HG03432 (cell line): ENCODE data around the gene SRSF5.

Experiments used
- ATAC-seq: cut with Tn5 transposase; IDR thresholded peaks from one replicate; pipeline ENCODE4 v1.9.1; 2021; ENCODE audit warnings: mild to moderate bottlenecking, moderate library complexity; ENCODE audit not compliant: unreplicated experiment

SRSF5 gene

DNA sequence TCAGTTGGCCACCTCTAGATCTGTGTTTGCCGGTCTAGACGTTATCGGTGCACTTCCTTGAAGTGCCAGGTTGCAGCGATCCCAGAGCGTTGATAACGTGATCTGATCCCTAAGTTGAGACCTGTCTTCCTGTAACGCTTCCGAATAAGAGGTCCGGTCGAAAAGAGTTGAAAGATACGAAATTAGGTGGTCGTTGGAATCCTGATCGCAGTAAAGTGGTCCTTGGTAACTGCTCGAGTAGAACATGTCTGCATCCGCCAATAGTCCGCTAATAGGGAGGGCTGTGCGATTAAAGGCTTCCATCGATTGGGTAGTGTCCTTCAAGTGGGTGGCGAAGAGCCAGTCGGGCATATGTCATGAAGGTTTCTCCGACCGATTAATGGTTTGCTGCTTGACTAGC is 2.7 kb downstream of the SRSF5 start:
- no peak for ATAC-seq

DNA sequence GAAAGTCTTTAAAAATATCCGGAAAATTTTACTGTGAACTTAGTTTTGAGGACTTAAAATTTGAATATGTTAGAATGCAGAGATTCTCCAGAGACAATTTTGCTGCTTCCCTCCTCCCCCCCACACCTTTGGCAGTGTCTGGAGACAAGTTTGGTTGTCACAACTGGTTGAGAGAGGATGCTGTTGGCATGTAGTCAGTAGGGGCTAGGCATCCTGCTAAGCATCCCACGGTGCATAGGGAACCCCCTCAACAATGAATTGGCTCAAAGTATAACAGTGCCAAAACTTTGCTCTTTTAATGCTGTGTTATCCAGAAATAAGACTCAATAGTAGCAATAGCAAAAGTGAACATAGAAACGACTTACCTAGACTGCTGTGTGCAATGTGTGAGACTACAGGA is 3.6 kb downstream of the SRSF5 start:
- ATAC-seq: no peak

DNA sequence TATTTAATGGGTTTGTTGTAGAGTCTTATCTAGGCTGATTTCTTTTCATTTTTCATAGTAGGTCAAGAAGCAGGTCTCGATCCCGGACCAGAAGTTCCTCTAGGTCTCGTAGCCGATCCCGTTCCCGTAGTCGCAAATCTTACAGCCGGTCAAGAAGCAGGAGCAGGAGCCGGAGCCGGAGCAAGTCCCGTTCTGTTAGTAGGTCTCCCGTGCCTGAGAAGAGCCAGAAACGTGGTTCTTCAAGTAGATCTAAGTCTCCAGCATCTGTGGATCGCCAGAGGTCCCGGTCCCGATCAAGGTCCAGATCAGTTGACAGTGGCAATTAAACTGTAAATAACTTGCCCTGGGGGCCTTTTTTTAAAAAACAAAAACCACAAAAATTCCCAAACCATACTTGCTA is 4.2 kb downstream of the SRSF5 start:
- no peak for ATAC-seq

DNA sequence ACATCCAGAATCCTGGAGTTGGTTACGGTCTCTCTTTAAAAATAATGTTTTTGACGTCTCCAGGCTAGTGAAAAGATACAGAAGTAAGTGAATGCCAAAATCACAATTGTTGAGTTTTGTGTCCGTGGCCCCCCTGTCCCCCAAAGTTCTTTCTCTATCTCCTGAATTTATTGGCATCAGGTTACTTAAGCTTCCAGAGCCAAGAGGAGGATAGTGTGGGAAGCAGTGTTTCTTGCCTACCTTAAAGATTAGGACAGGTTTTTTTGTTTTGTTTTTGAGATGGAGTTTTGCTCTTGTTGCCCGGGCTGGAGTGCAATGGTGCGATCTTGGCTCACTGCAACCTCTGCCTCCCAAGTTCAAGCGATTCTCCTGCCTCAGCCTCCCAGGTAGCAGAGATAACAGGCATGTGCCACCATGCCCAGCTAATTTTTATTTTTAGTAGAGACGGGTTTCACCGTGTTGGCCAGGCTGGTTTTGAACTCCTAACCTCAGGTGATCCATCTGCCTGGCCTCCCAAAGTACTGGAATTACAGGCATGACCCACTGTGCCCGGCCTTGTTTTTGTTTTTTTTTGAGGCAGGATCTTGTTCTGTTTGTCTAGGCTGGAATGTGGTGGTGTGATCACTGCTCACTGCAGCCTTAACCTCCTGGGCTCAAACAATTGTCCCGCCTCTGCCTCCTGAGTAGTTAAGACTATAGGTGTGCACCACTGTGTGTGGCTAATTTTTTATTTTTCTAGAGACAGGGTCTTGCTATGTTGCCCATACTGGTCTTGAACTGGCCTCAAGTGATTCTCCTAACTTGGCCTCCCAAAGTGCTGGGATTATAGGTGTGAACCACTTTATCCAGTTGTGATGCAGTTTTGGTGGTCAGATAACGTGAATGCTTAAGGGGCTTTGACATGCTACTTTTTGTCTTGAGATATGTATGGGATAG is 5.4 kb downstream of the SRSF5 start:
- ATAC-seq: no peak

DNA sequence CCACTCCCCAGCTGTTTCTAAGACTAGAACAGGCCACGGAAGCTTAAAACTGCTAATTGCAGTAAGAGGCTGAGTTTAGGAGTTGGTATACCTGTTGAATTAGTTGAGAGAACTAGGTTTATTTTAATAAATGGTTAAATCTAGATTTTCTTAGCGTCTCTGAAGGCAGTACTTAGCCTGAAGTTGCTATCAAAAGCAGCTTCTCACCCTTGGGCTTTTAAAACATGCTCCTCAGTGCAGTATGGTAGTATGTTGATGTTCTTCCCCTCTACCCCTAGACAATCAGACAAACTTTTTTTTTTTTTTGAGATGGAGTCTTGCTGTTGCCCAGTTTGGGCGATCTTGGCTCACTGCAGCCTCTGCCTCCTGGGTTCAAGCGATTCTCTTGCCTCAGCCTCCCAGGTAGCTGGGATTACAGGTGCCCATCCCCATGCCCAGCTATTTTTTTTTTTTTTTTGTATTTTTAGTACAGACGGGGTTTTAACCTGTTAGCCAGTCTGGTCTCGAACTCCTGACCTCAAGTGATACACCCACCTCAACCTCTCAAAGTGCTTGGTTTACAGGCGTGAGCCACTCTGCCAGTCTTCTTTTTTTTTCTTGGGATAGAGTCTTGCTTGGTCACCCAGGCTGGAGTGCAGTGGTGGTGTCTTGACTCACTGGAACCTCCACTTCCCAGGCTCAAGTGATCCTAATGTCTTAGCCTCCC is 6.8 kb downstream of the SRSF5 start:
- ATAC-seq: no peak

DNA sequence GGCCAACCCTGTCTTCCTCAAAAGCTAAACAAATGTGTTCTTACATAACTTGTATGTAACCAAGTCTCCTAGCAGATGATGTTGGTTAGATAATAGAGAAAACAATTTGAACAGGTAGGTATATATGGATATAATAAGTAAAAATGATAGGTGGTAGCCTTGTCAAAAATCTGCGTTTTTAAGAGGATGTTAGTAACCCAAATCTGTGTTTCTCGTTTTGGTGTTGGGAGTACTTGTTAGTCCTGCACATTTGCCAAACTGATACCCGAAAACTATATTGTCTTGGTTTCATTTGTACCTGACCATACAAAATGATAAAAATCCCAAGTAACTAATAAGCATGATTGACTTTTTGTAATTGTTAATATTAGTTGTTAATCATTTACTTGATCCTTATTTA is 8.1 kb downstream of the SRSF5 start:
- ATAC-seq: no peak

DNA sequence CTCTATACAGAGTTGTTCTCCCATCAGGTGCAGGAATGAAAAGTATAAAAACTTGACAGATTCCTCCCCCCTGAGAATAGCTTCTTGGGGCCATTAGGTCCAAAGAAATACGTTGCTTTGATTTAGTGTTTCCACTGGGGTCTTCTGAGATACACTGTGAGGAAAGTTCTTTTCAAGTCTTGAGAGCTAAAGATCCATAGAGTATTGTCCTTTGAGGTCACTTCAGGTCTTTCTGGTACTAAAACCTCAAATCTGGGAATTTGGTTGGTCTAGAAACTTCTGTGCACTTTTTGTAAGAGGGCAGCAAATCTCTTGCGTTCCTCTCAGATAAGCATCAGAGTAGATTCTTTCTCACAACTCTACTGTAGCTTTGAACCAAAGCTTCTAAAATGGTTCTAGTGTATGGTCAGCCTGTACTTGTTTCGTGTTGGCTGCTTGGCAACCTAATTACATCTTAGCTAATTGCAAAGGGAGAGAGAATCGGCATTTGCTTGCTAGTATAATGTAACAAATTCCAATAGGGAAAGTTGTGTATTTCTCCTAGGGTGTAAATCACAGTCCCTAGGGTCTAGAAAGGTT is 10.0 kb downstream of the SRSF5 start:
- no peak for ATAC-seq

DNA sequence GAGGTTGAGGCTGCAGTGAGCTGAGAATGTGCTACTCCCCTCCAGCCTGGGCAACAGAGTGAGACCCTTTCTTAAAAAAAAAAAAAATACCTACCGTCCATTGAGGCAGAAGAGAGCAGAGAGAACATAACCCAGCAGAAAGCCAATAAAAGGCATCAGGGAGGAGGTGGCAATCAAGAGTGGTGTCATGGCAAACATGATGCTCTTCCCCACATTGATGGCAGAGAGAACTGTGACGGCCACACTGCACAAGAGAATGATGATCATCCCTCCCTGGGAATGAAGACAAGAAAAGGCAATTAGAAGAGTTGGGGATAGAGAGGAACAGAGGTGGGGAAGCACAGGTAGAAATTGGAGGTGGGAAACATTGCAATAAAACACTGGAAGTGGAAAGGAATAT is 12.1 kb downstream of the SRSF5 start:
- ATAC-seq: no peak

DNA sequence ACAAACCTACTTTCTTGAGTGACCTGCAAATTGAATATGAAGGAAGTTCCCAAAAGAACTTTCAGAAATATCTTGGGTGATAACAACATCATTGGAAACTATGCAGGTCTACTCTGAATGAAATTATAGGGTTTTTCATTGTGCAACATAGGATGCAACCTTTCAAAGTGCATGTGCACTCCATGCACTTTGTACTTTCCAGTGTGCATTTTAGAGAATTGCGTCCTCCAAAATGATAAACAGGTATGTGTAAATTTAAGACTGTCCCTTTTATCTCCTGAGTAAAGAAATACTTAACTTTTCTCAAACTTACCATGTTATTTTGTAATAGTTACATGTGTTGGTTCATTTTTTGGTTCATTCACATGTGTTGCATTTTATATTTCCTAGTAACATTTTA is 13.2 kb downstream of the SRSF5 start:
- no peak for ATAC-seq

DNA sequence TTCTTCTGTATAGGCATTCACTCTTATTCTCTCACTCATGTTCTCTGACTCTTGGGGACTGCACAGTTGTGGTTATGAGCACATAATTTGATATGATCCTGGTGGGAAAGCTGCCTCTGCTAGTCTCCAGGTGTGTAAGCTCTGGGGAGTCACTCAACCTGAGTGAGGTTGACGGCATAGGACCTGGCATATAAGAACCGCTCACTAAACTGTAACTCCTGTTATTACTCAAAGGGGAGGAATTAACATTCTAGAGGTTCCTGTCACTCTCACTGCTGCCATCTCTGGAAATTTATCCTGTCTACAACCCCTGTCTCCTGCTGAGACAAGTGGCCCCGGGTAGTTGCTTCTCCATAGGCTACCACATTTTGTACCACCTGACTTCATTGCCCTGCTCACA is 14.0 kb downstream of the SRSF5 start:
- no peak for ATAC-seq

DNA sequence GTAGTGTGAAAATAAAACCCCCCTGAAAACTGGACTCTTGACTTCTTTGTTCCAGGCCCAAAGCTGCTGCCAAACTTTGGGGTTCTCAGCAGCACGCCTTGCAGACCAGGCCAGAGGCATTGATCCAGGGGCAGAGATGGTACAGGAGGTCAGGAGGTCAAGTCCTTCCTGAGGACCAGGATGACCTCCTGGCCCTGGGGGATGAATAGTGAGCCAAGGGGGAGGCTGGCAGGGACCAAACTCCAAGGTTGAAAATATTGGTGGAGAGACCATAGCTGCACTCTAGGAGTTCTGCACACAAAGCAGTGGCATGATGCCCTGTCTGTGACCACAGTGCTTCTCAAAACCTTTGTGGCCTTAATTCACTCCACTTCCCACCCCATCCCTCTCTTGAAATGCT is 18.0 kb downstream of the SRSF5 start:
- ATAC-seq: no peak

DNA sequence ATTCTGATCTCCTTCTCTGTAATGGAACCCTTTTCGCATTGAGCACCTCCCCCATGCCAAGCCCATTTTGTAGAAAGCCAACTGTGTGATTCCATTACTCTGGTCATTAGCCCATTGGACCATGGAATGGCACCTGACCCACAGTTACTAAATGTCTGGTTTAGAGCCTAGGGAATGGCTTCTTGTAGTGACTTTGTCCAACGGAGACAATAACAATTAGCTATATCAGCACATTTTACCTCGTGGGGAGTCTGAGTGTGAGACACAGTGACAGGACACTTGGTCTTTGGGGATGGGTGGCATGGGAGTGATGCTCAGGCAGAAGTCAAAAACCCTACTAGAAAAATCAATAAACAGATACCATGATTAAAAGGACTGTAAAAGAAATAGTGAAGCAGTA is 19.7 kb downstream of the SRSF5 start:
- no peak for ATAC-seq

DNA sequence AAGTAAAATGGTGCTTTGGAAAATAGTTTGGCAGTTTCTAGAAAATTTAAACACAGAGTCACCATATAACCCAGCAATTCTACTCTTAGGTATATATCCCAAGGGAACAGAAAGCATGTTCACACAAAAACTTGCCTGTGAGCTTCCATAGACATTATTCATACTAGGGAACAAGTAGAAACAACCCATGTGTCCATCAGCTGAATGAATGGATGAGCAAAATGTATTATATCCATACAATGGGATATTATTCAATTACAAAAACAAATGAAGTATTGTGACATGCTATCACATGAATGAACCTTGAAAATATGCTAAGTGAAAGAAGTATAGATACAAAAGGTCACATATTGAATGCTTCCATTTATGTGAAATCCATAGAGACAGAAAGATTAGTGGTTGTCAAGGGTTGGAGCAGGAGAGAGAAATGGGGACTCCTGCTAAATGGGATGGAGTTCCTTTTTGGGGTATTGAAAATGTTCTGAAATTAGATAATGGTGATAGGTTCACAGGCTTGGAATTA is 22.2 kb downstream of the SRSF5 start:
- ATAC-seq: no peak

DNA sequence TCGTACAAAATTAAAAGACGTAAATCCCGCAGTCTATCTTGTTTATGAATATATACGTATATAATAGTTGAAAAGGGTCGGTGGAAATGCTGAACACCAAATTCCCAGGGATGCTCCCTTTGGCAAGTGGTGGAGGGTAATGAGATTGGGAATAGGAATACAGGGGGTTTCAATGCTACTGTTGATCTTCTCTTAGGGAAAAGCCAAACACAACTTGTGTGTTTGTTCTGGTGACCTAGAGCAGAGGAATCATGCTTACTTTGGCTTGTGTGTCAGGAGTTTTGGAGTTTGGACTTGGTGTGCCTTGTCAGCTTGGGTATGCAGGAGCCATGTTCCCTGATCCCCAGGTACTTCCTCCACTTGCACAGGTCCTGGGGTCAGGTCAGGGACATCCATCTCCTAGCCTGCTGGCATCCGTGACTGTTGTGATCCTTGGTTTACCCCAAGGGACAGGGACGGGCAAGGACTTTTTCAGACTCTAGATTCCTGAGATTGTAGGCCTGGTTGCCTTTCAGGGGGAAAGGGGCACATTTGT is 26.0 kb downstream of the SRSF5 start:
- ATAC-seq: no peak

DNA sequence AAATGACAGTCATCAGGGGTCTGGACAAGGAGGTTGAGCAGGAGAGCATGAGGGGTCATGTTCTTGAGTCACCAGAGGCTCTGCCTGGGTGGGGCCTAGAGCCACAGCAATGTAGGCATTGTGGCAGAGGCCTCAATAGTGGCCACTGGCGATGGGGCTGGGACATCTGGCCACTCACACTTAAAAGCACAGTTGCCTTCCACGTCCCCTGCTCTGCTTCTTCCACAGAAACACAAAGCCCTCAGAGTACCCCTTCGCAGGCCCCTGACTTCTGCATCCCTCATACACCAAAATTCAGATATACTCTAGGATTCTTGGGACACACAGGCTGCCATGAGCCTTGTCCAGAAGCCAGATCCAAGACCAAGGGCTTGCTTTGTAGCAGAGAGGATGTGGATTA is 27.8 kb downstream of the SRSF5 start:
- ATAC-seq: no peak

DNA sequence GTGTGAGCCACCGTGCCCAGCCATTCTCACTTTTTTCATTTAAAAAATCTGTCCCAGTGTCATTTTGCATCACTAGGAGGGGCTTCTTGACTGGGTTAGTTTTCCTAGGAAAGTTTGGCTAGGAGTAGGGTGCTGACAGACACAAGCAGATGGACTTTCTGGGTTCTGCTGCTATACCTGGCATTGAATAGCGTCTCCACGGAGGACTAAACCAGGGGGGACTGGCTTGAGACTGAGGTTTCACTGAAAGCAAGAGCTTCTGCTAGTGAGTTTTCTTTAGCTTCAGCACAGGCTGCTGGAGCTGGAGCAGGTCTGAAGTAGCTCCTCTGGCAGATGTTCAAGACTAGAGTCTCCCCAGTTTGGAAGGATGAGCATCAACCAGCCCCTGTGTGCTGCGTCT is 28.7 kb downstream of the SRSF5 start:
- ATAC-seq: no peak

DNA sequence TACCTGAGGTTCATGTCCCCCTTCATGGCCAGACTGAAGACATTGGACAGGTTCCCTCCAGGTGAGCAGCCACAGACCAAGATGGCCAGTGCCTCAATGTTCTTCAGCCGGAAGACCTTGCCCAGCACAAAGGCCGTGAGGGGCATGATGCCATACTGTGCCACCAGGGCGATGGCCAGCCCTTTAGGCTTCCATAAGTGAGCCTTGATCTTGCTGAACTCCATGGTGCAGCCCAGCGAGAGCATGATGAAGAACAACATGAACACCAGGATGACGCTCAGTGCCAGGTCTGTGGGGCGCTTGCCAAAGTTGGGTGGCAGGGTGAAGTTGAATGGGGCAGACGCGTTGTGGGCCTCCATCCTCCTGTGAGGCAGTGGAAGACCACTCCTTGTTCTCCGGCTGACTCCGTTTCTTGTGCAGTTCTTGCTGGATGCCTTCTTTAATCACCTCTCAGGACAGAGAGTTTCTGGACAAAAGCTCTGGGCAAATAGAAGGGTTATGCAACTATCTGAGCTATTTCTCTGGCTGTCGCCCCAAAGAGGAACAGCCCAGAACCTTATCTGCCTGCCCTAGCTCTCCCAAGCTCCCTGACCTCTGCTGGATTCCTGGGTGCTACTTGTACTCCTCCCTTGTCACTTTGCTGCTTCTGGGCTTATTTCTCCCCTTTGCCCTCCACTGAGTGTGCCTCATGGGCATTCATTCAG is 30.0 kb downstream of the SRSF5 start, which contains the start of gene SLC10A1:
SLC10A1 (minus strand) TSS at position 445 of the 704 bp plus-strand sequence; CDS start at position 359, 86 bp downstream.
- ATAC-seq: no peak

DNA sequence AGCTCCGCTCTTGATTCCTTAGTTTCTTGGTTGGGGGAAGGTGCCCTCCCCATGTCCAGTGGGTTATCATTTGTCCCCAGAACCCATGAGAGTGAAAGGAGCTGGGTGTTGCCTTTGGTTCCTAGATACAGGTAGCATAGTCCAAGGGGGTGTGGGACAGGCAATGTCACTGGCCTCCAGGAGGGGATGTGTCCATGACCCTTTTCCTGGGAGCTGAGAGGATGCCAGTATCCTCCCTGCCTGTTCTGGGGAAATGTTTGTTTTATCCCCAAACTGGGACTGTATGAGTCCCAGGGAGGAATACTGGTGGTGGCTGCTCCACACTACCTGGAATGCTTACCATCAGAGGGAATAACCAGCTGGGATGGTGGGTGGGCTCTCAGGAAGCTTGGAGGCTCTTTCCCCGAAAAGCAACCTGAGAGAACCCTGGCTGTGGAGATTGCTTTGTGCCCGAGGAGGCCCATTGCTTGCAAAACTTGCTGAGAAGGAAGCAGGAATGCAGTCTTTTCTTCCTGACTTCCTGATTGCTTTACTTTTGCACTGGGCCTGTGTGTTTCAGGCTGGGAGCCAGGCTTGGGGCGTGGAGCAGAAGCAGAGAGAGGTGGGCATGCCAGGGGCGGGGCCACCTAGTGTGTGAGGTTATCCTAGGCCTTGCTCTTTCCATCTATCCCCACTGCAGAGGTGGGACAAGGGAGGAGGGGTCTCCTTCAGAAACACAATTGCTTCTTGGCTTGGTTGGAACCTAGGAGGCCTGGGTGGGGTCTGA is 30.8 kb downstream of the SRSF5 start:
- ATAC-seq: no peak

DNA sequence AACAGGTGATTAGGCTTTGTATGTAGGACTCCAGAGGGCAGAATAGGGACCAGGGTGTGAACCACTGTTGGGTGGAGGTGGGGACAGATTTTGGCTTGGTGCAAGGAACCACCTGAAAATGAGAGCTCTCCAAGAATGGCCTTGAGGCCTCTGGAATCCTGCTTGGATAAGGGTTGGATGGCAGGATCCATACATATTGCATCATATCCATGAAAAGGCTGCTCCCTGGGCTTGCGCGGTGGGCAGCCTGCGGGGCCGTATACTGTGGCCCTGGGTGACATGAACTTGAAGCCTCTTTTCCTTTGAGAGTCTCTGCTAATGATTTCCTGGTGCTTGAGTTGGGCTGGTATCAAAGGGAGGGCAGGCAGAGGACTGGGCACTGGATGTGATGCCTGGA is 31.4 kb downstream of the SRSF5 start:
- no peak for ATAC-seq

DNA sequence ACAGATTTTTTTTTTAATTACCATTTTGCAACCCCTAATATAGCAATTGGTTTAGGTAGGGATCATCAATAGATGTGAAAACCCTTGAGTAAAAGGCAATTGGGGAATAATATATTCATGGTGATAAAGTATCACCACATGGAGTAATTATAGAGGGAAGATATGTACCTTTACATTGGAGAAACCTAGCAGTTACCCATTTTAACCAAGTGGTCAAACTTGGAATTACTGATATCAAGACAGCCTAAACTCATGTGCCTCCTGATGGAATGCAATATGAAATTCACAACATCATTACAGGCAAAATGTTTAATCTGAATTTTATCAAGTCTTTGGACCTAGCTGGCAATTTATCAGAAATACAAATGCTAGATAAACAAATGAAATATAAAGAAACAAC is 36.8 kb downstream of the SRSF5 start:
- no peak for ATAC-seq
